Endometrium (tissue), 2 donors: ENCODE data around the gene LRCOL1.

Source experiments
- FAIRE-seq: peaks from 2 replicates; lab custom pipeline; 2012; peaks lifted over from hg19 to GRCh38; lab: Jason Lieb, UNC
- donor health status: control.
- donor health status: control.

Gene LRCOL1

DNA sequence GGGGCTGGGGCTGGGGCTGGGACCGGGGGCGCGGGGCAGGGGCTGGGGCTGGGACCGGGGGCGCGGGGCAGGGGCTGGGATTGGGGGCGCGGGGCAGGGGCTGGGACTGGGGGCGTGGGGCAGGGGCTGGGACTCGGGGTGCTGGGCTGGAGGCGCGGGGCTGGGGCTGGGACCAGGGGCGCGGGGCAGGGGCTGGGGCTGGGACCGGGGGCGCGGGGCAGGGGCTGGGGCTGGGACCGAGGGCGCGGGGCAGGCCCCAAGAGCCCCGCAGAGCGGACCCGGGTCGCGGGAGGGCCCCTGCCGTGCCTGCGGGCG is 8.6 kb upstream of the LRCOL1 start:
- no peak for FAIRE-seq

DNA sequence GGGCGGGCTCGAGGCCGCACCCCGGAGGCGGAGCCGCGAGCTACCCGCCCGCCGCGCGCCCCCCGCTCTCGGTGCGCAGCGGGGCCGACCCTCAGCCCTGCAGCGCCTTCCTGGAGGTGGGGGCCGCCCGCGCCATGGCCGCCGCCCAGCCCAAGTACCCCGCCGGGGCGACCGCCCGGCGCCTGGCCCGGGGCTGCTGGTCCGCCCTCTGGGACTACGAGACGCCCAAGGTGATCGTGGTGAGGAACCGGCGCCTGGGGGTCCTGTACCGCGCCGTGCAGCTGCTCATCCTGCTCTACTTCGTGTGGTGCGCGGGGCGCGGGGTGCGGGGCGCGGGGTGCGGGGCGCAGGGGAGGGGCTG is 8.3 kb upstream of the LRCOL1 start, which contains the start of gene P2RX2:
TSS of gene P2RX2 (plus strand) at position 94 of the 361 bp plus-strand sequence. CDS start at position 135, 41 bp downstream.
- FAIRE-seq = no peak

DNA sequence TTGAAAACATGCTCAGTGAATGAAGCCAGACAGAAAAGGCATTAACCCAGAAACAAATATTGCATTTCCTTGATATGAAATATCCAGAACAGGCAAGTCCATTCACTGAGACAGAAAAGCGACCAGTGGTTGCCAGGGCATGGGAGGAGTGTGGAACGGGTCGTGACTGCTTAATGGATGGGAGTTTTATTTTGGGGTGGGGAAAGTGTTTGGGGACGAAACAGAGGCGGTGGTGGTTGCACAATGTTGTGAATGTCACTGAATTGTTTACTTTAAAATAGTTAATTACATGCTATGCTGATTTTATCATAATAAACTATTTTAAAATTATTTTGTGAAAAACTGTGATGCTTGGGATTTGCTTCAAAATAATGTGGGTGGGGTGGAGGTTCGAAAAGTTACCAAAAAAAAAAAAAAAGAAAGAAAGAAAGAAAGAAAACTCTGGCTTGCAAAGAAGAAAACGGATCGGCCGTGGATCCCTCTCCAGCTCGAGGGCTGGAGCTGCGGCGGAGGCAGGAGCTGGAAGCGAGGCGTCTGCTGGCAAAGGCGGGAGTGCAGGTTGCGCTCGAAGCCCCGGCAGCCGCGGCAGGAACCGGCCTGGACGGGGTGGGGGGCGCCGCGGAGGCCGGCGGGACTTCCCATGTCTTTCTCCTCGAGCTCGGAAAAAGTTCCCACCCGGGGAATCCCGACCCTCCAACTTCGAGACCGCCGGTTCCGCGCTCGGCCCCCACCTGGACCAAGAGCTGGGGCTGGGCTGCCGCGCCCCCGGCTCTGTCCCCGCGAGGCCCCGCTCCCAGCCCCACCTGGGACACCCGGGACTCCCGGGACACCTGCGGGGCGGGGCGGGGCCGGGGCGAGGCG is 7.7 kb upstream of the LRCOL1 start:
- no peak for FAIRE-seq

DNA sequence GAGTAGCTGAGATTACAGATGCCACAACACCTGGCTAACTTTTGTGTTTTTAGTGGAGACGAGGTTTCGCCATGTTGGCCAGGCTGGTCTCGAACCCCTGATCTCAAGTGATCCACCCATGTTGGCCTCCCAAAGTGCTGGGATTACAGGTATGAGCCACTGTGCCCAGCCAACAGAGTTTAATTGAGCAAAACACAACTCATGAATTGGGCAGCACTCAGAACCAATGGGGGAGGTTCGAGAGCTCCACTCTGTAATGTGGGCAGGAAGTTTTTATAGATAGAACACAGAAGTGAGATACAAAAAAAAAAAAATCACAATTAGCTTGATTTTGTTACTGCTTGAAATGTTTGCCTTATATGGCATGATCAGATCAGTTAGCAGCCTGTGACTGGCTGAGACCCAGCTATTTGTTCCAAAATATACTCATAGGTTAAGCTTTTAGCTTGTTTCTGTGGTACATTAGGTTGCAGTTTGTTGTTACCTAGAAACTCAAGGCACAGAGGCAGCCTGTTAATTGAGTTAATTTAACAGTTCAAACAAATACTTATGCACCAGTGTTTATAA is 6.8 kb upstream of the LRCOL1 start:
- no peak for FAIRE-seq

DNA sequence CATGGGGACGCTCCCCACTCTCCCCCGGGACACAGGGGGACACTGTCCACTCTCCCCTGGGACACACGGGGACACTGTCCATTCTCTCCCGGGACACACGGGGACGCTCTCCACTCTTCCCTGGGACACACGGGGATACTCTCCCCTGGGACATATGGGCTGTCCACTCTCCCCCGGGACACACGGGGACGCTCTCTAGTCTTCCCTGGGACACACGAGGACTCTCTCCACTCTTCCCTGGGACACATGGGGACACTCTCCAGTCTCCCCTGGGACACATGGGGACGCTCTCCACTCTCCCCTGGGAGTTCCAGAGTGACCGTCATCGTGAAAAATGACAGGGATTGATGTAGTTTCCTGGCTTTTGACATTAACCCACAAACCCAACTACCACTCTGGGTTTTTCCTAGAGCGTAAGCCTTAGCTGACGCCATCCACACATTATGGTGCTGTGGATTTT is 5.2 kb upstream of the LRCOL1 start:
- no peak for FAIRE-seq

DNA sequence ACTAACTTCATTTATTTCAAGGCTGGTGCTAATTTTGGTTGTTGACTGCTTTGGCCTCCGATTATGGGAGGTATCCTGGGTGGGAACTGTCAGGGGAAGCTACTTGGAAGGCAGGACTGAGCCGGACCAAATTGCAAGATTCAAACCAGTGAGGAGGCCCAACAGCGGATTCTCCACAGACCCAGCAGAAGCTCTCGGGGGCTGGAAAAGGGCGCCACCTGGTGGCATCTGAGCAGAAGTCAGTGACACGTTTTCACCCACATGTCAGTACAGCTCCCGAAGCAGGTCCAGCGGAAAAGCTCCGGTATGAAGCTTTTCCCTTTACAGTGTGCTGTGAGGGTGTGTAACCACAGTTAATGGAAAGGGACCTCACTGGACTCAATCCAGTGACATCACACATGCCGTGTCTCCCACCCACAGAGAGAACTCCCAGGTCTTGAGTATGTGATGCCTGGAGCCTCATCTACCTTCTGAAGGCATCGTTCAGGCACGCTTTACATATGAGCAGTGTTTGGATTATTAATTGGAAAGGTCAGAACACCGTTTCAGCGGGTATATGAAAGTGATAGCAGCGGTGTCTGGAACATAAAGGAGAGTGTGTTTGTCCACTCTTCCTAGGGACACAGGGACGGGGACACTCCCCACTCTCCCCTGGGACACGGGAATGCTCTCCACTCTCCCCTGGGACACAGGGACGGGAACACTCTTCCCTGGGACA is 4.6 kb upstream of the LRCOL1 start:
- no peak for FAIRE-seq

DNA sequence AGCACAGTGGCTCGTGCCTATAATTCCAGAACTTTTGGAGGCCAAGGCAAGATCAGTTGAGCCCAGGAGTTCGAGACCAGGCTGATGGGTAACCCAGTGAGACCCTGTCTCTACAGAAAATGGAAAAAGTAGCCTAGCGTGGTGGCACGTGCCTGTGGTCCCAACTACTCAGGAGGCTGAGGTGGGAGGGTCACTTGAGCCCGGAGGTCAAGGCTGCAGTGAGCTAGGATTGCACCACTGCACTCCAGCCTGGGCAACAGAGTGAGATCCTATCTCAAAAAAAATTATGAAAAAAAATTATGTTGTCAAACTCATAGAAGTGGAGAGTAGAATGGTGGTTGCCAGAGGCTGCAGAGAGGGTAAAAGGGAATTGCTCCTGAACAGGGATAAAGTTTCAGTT is 3.6 kb upstream of the LRCOL1 start:
- FAIRE-seq = no peak

DNA sequence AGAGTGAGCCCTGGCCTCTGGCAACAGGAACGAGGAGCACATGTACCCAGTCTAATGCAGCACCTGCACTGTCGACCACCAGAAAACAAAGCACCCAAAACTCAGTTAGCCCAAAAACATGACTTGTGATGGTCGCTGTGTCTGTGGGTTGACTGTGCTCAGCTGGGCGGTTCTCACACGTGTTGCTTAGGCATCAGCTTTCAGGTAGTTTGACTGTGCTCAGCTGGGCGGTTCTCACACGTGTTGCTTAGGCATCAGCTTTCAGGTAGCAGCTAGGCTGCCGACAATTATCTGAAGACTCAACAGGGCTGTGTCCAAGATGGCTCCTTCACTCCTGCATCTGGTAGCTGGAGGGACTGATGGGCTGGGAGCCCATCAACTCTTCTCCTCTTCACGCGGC is 1.2 kb upstream of the LRCOL1 start:
- FAIRE-seq = no peak

DNA sequence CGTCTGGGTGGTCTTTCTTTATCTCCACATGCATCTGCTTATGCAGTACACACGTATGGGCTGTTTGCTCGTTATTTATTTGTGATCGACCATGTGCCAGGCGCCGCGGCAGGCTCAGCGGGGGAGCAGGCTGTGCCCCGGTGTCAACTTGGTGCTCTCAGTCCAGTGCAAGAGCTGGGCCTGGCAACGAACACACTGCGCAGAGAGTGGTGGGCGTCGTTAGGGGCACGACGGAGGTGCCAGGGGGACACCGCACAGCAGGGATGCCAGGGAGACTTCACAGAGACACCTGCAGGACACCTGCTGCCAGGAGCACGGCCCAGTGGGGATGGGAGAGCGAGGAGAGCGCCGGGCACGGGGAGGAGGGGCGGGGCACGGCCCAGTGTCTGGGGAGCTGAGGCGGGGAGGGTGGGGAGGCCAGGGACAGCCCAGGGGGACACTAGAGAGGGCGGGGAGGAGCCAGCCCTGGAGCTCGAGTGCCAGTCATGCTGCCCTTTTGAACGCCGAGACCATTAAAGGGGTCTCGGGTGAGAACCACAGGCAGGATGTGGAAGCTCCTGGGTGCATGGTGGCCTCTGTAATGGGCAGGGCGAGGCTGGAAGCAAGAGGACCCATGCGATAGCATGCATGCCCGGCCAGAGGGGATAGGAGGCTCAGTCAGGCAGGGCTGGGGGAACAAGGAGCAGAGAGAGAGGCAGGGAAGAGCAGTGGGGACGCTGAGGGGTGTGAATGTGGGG is 652 bp upstream of the LRCOL1 start:
- no peak for FAIRE-seq

DNA sequence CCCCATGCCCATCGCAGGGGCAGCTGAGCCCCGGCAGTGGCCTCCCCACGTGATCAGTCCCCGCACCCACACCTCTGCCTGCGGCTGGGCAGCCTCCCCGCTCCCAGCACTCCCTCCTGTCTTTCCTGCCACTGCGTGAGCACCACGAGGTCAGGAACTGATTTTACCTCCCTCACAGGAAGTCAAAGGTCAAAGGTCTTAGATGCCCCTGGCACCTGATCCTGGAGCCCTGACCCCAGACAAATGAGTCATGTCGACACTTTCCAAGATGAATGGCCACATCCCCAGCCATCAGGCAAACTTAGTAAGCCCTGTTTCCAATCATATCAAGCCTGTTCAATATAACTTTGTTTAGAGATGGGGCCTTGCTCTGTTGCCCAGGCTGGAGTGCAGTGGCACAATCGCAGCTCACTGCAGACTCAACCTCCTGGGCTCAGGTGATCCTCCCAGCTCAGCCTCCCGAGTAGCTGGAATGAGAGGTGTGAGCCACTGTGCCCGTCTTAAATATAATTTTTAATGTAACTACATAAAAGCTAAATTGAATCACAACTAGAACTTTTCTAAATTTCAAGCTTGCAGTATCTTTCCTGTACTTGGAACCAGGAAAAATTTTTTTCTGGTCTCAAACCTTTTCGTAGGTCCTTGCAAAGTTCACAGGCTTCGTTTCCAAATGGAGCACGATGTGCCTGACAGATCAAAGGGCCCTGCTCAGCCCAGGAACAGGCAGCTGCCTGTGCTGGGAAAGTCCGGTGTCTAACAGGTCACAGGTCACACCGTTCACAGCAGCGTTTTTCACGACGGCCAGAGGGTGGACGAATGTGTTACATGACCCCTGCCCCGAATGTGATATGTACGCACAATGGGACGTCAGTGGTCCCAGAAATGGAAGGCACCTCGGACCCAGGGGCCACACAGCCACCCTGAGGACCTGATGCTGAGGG is 1.9 kb downstream of the LRCOL1 start:
- FAIRE-seq = no peak

DNA sequence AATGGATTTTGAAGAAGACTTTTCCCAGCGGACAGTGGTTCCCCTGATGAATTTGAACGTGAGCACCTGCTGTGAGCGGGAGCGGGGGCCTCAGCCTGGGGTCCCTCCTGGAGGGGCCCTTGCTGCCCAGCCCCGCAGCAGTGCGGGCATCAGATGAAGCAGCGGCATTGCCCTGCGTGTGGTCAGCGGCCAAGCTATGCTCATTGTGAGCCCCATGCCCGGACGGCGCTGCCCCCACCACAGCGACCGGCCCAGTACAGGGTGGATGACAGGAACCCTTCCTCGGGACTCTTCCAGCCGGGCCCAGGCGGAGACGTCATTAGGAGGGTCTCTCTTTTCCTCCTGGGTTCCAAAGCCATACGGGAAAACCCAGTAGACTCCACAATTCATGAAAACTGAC is 3.5 kb downstream of the LRCOL1 start:
- no peak for FAIRE-seq

DNA sequence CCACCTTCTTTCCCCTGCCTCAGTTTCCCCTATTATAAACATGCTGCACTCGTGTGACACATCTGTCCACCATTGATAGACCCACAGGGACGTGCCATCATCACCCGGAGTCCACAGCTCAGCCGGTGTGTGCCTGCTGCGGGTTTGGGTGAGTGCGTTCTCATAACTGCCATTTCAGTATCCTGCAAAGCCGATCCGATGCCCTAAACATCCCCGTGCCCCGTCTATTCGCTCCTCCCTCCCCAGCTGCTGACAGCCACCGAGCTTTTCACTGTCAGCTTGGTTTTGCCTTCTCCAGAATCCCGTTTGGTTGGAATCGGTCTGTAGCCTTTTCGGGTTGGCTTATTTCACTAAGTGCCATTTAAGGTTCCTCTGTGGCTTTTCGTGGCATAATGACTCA is 3.9 kb downstream of the LRCOL1 start:
- FAIRE-seq = no peak

DNA sequence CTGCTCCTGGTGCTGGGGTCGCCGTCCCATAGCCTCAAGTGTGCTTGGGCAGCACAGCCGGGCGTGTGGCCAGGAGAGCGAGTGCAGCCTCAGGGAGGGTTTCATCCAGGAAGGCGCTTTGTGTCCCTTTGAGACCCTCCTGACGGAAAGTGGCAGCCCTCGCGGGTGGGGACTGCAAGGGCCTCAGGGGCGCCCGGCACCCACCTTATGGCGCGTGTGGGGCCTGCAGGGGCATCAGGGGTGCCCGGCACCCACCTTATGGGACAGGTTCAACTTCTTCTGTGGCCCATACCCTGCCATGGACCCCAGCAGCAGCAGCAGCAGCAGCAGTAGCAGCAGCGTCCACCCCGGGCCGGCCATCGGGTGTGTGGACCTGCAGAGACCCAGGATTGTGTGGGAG is 4.5 kb downstream of the LRCOL1 start:
- FAIRE-seq = no peak

DNA sequence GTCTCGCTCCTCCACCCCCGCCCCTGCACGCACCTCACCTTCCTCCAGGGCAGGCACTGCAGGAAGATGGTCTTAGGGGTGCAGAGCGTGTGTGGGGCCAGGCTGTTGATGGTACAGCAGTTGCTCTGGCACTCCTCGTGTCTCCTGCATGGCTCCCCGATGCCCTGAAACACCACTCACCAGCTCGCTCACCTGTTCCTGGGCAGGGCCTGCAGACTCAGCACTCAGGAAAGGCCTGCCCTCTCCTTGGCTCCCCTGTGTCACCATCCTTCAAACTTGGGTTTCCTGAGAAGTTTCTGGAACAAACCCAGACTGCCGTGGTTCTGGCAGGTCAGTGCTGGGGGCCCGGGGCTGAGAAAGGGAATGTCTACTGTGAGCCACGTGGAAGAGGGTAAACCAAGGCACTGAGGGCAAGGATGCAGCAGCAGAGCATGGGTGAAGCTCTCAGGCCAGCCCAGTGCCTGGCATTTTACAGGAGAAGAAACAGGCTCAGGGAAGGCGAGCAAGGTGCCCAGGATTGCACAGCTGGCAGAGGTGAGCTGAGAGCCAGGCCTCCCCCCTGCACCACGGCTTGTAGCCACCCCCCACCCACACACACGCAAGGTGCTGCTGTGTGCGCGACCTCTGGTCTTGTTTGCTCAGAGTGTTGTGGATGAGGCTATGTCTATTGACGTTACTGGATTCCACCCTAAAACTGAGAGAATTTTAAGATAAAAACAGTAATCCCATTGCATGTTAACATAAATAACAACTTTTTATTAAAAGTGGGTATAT is 5.5 kb downstream of the LRCOL1 start:
- FAIRE-seq = no peak

DNA sequence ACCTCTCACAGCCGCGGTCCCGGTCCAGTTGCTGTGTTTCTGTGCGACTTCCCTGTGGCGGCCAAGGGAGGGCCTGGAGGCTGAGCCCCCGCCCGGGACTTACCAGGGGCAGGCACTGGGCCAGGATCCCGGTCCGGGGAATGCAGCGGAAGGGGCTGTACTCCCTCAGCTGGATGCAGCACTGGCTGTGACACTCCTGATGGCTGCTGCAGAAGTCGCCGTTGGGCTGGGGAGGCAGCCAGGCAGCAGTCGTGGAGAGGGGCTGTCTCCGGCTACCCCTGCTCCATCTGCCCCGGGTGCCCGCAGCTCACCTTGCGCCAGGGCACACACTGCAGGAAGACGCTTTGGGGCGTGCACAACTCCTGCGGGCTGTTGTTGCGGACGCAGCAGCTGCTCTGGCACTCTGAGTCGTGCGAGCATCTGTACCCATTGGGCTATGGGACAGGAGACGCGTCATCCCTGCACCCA is 6.2 kb downstream of the LRCOL1 start:
- no peak for FAIRE-seq

DNA sequence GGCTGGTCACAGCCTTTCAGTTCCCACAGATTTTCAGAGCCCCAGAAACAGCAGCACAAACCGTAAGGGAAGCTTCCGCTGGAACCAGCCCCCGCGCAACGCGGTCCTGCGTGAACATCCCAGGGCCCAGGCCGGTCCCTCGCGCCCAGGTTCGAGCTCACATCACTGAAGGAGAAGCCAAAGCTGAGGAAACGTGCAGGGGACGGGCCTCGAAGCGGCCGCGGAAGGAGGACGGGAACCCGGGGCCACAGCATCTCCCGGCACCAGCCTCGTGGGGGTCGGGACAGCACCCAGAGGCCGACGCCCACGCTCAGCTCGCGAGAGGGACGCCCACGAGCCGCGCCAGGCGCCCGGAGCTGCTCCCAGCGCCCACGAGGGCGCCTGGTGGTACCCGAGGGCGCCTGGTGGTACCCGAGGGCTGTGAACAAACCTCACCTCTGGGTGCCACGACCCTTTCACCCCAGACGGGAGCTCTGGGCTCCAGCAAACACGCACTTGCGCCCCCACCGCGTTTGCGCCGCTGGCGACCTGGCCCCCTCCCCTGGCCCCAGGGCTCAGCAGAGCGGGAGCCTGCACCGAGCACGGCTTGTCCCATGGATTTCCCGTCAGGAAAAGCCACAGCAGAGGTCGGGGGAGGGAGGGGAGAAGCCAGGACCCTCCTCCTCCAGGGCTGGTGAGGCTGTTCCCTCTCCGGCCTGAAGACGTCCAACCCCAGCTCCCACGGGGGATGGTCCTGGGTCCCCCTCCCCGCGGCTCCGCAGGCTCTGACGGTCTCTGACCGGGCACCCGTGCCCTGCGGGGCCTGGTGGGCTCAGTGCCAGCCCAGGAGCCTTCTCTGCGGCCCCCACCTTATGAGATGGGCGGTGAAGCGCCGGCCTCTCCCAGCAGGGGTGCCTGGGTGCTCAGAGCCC is 6.9 kb downstream of the LRCOL1 start:
- no peak for FAIRE-seq

DNA sequence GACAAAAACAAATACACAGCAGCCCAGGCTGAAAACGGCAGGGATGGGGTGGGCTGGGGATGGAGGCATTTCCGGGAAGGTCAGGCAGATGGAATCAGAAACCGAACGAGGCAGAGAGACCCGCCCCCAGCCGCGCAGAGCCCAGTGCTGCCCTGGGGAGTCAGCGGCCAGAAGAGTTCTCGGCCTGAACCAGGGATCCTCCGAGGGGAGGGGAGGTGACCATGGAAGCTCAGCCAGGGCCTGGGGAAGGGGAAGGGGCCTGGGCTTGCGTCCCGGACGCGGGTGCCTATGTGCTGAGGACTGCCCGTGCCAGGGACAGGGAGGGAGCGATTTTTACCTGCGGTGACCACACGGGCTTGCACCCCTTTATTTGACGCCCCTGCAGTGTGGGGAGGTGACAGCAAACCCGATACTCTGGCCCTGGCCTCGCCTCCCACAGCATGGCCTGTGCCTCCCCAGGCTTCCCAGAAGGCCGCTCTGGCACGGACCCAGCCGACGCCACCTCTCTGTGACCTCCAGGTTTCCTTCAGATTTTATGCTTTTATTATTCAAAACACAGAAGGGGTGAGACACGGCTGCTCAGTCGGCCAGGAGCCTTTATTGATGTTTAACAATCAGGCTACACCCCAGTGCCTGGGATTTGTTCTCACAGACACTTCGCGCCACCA is 7.7 kb downstream of the LRCOL1 start:
- FAIRE-seq = peak; percentile 43

DNA sequence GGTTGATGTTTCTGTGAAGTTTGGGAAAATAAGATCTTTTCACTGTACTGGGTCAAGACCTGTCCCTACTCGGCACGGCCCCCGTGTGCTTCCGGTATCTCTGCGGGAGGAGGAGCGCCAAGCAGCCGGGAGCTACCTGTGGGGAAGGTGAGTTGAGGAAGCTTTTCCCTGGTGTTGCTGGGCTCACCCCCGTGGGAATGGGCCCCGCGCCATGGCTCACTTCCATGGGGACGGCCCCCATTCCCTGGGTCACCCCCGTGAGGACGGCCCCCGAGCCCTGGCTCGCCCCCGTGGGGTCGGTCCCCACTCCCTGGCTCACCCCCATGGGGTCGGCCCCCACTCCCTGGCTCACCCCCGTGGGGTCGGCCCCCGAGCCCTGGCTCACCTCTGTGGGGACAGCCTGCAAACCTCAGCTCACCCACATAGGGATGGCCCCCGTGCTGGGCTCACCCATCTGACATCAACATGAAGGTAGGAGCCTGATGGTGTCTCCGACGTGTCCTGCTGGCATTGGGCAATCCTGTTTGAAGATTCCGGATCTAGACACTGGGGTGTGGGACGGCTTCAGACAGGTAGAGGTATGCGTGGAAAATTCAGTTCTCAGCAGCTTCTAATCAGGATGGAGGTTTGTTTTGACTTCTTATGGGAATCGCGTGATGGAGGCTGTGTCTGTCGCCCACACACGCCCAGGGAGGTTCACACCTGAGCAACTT is 9.1 kb downstream of the LRCOL1 start:
- no peak for FAIRE-seq
